Stomach (tissue), 4 donors: Measurements from ENCODE around the gene GLRX5.

Source experiments
- CTCF ChIP-seq, 7 experiments: fragments of 450-650 bp in 4 of 7; fragments of 200-600 bp in 3 of 7; sonication (generic) in 3 of 7; IDR thresholded peaks; one replicate each; pipeline ENCODE4 v1.5.1; 2016 to 2019; ENCODE audit warnings: antibody characterized with exemption in 7 of 7, control low read depth in 2 of 7, mild to moderate bottlenecking in 1 of 7
- POLR2A ChIP-seq, 4 donors: fragments of 450-650 bp; IDR thresholded peaks; one replicate each; pipeline ENCODE4 v1.6.1; 2016; ENCODE audit warnings: antibody characterized with exemption in 4 of 4, control low read depth in 2 of 4, mild to moderate bottlenecking in 1 of 4, moderate library complexity in 1 of 4

- TF ChIP-seq CTCF (IDR thresholded peaks at IDR 0.05) (no peak), POLR2A (IDR thresholded peaks at IDR 0.05) (no peak)
Observed at GRCh38 chr14:95551435-95551834, 16.6 kb downstream of the GLRX5 start.
